Heart left ventricle (tissue), 16 donors: ENCODE data around the gene NR1D1. TPM values are rescaled to one million over a fixed set of nuclear protein-coding genes. Genes with fewer than 3 reads are reported as not detected.

Experiments used
- ATAC-seq, 4 donors: fragments of 200-7000 bp; cut with Tn5 transposase; one replicate each; pipeline ENCODE4 v1.9.1; 2020 to 2022; ENCODE audit warnings: moderate library complexity in 4 of 4, mild to moderate bottlenecking in 3 of 4, moderate number of reproducible peaks in 1 of 4
- DNase-seq, 5 donors: peaks; one replicate each; pipeline ENCODE4 v3.0.0-alpha.2; 2020
- H3K27ac ChIP-seq, 12 donors: fragments of 200-600 bp; sonication (generic) in 4 of 12; one replicate each; pipeline versions ENCODE4 v1.5.0 to v1.8.0; 2016 to 2022; ENCODE audit warnings: mild to moderate bottlenecking in 2 of 12
- H3K27me3 ChIP-seq, 9 donors: fragments of 200-600 bp; sonication (generic) in 2 of 9; one replicate each; pipeline versions ENCODE4 v1.5.1 to v1.8.0; 2016 to 2022; ENCODE audit warnings: mild to moderate bottlenecking in 3 of 9
- H3K36me3 ChIP-seq, 9 donors: fragments of 200-600 bp; sonication (generic) in 2 of 9; one replicate each; pipeline versions ENCODE4 v1.5.0 to v1.8.0; 2018 to 2022; ENCODE audit warnings: mild to moderate bottlenecking in 2 of 9
- H3K4me1 ChIP-seq, 12 donors: fragments of 200-600 bp; sonication (generic) in 4 of 12; one replicate each; pipeline versions ENCODE4 v1.5.0 to v1.8.0; 2016 to 2022; ENCODE audit warnings: mild to moderate bottlenecking in 3 of 12
- H3K4me3 ChIP-seq, 12 donors: fragments of 200-600 bp; sonication (generic) in 4 of 12; one replicate each; pipeline versions ENCODE4 v1.5.0 to v1.8.0; 2017 to 2022; ENCODE audit warnings: mild to moderate bottlenecking in 9 of 12, moderate library complexity in 4 of 12
- H3K9me3 ChIP-seq, 12 donors: fragments of 200-600 bp; sonication (generic) in 4 of 12; one replicate each; pipeline versions ENCODE4 v1.5.0 to v1.8.0; 2016 to 2022; ENCODE audit warnings: mild to moderate bottlenecking in 1 of 12
- CTCF ChIP-seq, 12 donors: fragments of 200-600 bp; sonication (generic) in 4 of 12; IDR thresholded peaks; one replicate each; pipeline versions ENCODE4 v1.5.0 to v1.8.0; 2018 to 2022; ENCODE audit warnings: antibody characterized with exemption in 12 of 12, mild to moderate bottlenecking in 5 of 12
- POLR2A ChIP-seq, 2 donors: fragments of 450-650 bp; IDR thresholded peaks; one replicate each; pipeline ENCODE4 v1.6.1; 2017; ENCODE audit warnings: antibody characterized with exemption in 2 of 2, mild to moderate bottlenecking in 2 of 2, moderate library complexity in 2 of 2
- WGBS, 4 donors: extraction: QIAGEN DNeasy Blood & Tissue Kit in 2 of 4; methylation state at CpG; one replicate each; pipeline versions ENCODE4 v1.1.5 to v1.1.7; 2013 to 2018; 5-methylcytosine and 5-hydroxymethylcytosine counted together
- intact Hi-C, 10 donors: fragments of 100-400 bp; cut with DNase I; formaldehyde crosslinking; loops; one replicate each; pipeline versions ENCODE4 v1.11.1 to v1.14.2; 2022
- polyA plus RNA-seq, 2 donors: library from polyadenylated mRNA; stranded (reverse); fragments of 200-250 nt; gene quantifications; one replicate each; pipeline ENCODE4 v1.2.3, GENCODE V29; 2013
- total RNA-seq, 9 donors: library from RNA; depleted of rRNA in 2 of 9; stranded (reverse); fragments of >200 nt in 2 of 9; fragmentation: NEBNext Ultra II Directional in 3 of 9; extraction: Animal tissue kit (Norgen Biotek cat#: 25700) in 3 of 9; gene quantifications; one replicate each; pipeline versions ENCODE4 v1.1.0 to v1.2.4, GENCODE V29; 2016 to 2023
- donor health status: ischemic (EF 13 %, LVEDD 7.1; RV severe dilation, severe dysfunction).
- donor health status: healthy with polysubstance abuse.
- donor health status: DM: no; HTN: yes; CAD: no.
- donor health status: DM: no; HTN: no; CAD: no.
- donor health status: ischemic (EF 25% LVEDD 6.9; RV normal size, moderate dysfunction).
- donor health status: ischemic (EF 25% LVEDD 5.7; RV mildly dilated, moderate dysfunction).
- donor health status: healthy.
- donor health status: DM: yes; HTN: yes; CAD: no.
- donor health status: ischemic (EF 35%, LVEDD 5.7; RV mildly dilated, moderate dysfunction).
- donor health status: nonischemic (EF 11% LVEDD 7.7; RV severe dilation, severe dysfunction).
- donor health status: DM: yes; HTN: yes; CAD: no.
- donor health status: PGD.
- donor health status: ischemic (EF 29% LVEDD 5.4; RV normal size, mild dysfunction).
- donor health status: nonischemic (EF 23%, LVEDD 6.1; RV moderate dilation, normal function).

NR1D1 gene
- total and polyA plus RNA-seq, 11 donors = 5.8 to 36.1 (median 20.2) TPM

- WGBS, 4 donors = 0 to 2% (median 1%) methylated on average over 28 to 31 of the region's 31 CpGs
- TF ChIP-seq POLR2A (IDR thresholded peaks at IDR 0.05) (no peak), CTCF (IDR thresholded peaks at IDR 0.05) (no peak)
- Histone ChIP-seq H3K27me3 (no peaks in the 10 kb centered on the region), H3K4me3 (peak overlapping the region; percentile 72 to 100 (median 84)), H3K9me3 (no peaks in the 10 kb centered on the region), H3K27ac (peak overlapping the region; percentile 76 to 100 (median 98)), H3K4me1 (peaks cover 20 to 92% (median 76%) of the 10 kb centered on the region in 12 donors), H3K36me3 (peaks cover 0 to 40% (median 31%) of the 10 kb centered on the region in 9 donors)
- DNase-seq = peak in 1 of 5 donors; percentile 26
- ATAC-seq = peak; percentile 0 to 1 (median 0)
- intact Hi-C loops = loop anchor here in 6 of 10 donors (1.0 to 10.0 kb wide), 3 partner anchors 11 to 85 kb away; partner anchors contain the start of genes CSF3 (in 1 of the 6) and THRA (in 1 of the 6)
These were observed 570 bp downstream of the NR1D1 start for GRCh38 chr17:40099619-40100418.

GRCh38 chr17:40098846-40099618 lies 1.4 kb downstream of the NR1D1 start:
- peaks cover 0 to 48% (median 39%) of the 10 kb centered on the region in 9 donors for H3K36me3 ChIP-seq
- intact Hi-C loops = loop anchor here in 6 of 10 donors (1.0 to 10.0 kb wide), 4 partner anchors 12 to 84 kb away; partner anchors contain the start of genes CSF3 (in 1 of the 6) and THRA (in 1 of the 6)
- peak overlapping the region; percentile 72 to 100 (median 84) for H3K4me3 ChIP-seq
- H3K9me3 ChIP-seq = no peaks in the 10 kb centered on the region
- peaks cover 20 to 93% (median 79%) of the 10 kb centered on the region in 12 donors for H3K4me1 ChIP-seq
- 0 to 1% (median 1%) methylated on average over 27 to 52 of the region's 52 CpGs for whole genome bisulfite sequencing, 4 donors
- peak overlapping the region; percentile 93 to 100 (median 98) for H3K27ac ChIP-seq
- no peaks in the 10 kb centered on the region for H3K27me3 ChIP-seq
- TF ChIP-seq CTCF (IDR thresholded peaks at IDR 0.05) = no peak
- peak; percentile 64 to 89 for TF ChIP-seq POLR2A (IDR thresholded peaks at IDR 0.05)
- peak; percentile 100 for DNase-seq
- peak; percentile 75 to 87 (median 82) for ATAC-seq

- peak overlapping the region in 11 of 12 donors; percentile 2 to 100 (median 83) for H3K4me3 ChIP-seq
- peaks cover 16 to 92% (median 79%) of the 10 kb centered on the region in 12 donors for H3K4me1 ChIP-seq
- H3K36me3 ChIP-seq = peaks cover 0 to 56% (median 47%) of the 10 kb centered on the region in 9 donors
- no peaks in the 10 kb centered on the region for H3K9me3 ChIP-seq
- H3K27me3 ChIP-seq = no peaks in the 10 kb centered on the region
- DNase-seq (peak; percentile 70 to 87 (median 74)), ATAC-seq (peak; percentile 14 to 36 (median 26))
- no peak for TF ChIP-seq POLR2A (IDR thresholded peaks at IDR 0.05)
- TF ChIP-seq CTCF (IDR thresholded peaks at IDR 0.05) = no peak
- WGBS, 4 donors = 18 to 26% (median 21%) methylated on average over 9 of the region's 9 CpGs
- peak overlapping the region; percentile 92 to 100 (median 97) for H3K27ac ChIP-seq
- intact Hi-C loops = loop anchor here in 4 of 10 donors (1.0 to 10.0 kb wide), 4 partner anchors 15 to 83 kb away; partner anchors contain the start of genes CSF3 (in 1 of the 4) and THRA (in 1 of the 4)
These were observed 2.2 kb downstream of the NR1D1 start for GRCh38 chr17:40097931-40098845.
